Vagina (tissue), 2 donors: ENCODE results near the gene ADAMTS2. TPM values are rescaled to one million over a fixed set of nuclear protein-coding genes. Genes with fewer than 3 reads are reported as not detected.

Source experiments
- DNase-seq, 2 donors: peaks; one replicate each; pipeline ENCODE4 v3.0.0-alpha.2; 2017; ENCODE audit errors: extremely low spot score in 2 of 2
- H3K27ac ChIP-seq: fragments of 200-600 bp; sonication (generic); one replicate; pipeline ENCODE4 v1.5.1; 2019
- H3K27me3 ChIP-seq: fragments of 200-600 bp; sonication (generic); one replicate; pipeline ENCODE4 v1.5.1; 2019
- H3K36me3 ChIP-seq, 2 donors: fragments of 200-600 bp; sonication (generic); one replicate each; pipeline ENCODE4 v1.5.1; 2017 to 2019
- H3K4me1 ChIP-seq: fragments of 200-600 bp; sonication (generic); one replicate; pipeline ENCODE4 v1.5.1; 2019
- H3K4me3 ChIP-seq, 2 donors: fragments of 200-600 bp; sonication (generic); 1 replicate in 1 of 2; 2 replicates in 1 of 2; pipeline ENCODE4 v1.5.1; 2016 to 2019
- H3K9me3 ChIP-seq: fragments of 200-600 bp; sonication (generic); one replicate; pipeline ENCODE4 v1.5.1; 2019
- POLR2A ChIP-seq, 2 donors: fragments of 450-650 bp; IDR thresholded peaks; one replicate each; pipeline ENCODE4 v1.6.1; 2017; ENCODE audit warnings: antibody characterized with exemption in 2 of 2, mild to moderate bottlenecking in 2 of 2, moderate library complexity in 2 of 2
- POLR2AphosphoS5 ChIP-seq, 2 donors: sonication (generic); formaldehyde crosslinking; IDR thresholded peaks; one replicate each; pipeline ENCODE4 v1.9.0; 2017; ENCODE audit warnings: antibody characterized with exemption in 2 of 2, mild to moderate bottlenecking in 2 of 2, low read depth in 1 of 2; ENCODE audit not compliant: insufficient read depth in 1 of 2
- intact Hi-C: fragments of 100-400 bp; cut with DNase I; formaldehyde crosslinking; loops from one replicate; pipeline ENCODE4 v1.15.1; 2023
- total RNA-seq: library from RNA; depleted of rRNA; stranded (reverse); fragments of >200 nt; gene quantifications from one replicate; pipeline ENCODE4 v1.2.3, GENCODE V29; 2016
- TF ChIP-seq, protein P1 (sequence below), 3 experiments: fragments of 450-650 bp in 2 of 3; fragments of 200-600 bp in 1 of 3; sonication (generic) in 1 of 3; IDR thresholded peaks; one replicate each; pipeline ENCODE4 v1.5.1; 2017 to 2019; ENCODE audit warnings: antibody characterized with exemption in 3 of 3, mild to moderate bottlenecking in 2 of 3, moderate library complexity in 2 of 3

ADAMTS2 gene
- total RNA-seq, 1 donor from 2014 or later, result 17.4 TPM

DNA sequence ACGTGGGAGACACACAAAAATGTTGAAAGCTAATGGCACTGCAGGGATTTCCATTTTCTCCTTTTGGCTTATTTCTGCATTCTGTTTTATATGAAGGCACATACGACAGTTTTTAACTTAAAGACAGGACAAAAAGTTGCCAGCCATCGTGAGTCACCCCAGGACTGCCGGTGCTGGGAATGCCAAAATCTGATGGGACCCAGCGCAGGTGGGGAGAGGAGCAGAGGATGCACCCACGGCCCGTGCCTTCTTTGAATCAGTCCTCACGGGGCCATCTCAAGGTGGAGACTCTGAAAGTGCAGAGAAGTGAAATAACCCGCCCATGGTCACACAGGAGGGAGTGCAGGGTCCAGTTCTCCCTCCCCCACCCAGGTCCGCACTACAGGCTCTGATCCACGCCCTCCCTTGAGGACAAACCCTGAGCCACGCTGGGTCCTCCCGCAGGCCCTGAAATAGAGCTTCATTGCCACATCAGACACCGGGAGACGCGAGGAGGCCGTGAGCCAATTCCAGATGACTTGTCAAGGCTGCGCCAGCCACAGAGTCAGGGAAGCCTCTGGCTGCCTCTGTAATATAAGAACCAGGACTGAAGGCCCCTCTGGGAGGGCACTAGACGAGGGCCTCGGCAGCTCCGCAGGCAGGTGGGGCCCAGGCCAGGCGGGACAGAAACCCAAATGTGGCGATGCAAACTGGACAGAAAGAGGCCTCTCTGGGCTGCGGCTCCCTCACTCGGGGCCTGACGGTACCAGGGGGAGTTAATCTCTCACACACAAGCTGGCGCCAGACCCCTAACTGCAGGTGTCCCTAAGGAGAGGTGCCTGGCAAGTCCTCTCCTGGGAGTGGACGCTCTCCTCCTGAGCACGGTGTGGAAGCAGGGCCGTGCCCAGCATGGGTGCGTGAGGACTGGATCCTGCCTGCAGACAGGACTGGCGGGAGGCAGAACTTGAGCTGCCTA lies 22.9 kb downstream of the ADAMTS2 start:
- Histone ChIP-seq H3K4me3 (no peak overlapping the region), H3K9me3 (no peaks in the 10 kb centered on the region), H3K36me3 (no peaks in the 10 kb centered on the region), H3K27me3 (no peaks in the 10 kb centered on the region), H3K27ac (peak overlapping the region; percentile 20), H3K4me1 (peaks cover 47% of the 10 kb centered on the region)
- TF ChIP-seq, protein P1, sequence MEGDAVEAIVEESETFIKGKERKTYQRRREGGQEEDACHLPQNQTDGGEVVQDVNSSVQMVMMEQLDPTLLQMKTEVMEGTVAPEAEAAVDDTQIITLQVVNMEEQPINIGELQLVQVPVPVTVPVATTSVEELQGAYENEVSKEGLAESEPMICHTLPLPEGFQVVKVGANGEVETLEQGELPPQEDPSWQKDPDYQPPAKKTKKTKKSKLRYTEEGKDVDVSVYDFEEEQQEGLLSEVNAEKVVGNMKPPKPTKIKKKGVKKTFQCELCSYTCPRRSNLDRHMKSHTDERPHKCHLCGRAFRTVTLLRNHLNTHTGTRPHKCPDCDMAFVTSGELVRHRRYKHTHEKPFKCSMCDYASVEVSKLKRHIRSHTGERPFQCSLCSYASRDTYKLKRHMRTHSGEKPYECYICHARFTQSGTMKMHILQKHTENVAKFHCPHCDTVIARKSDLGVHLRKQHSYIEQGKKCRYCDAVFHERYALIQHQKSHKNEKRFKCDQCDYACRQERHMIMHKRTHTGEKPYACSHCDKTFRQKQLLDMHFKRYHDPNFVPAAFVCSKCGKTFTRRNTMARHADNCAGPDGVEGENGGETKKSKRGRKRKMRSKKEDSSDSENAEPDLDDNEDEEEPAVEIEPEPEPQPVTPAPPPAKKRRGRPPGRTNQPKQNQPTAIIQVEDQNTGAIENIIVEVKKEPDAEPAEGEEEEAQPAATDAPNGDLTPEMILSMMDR (IDR thresholded peaks at IDR 0.05), result no peak
- TF ChIP-seq POLR2A (IDR thresholded peaks at IDR 0.05) (no peak), POLR2AphosphoS5 (IDR thresholded peaks at IDR 0.05; ENCODE audit: insufficient read depth in 1 of 2, low read depth in 1 of 2) (no peak)
- DNase-seq, result no peak
- intact Hi-C loops, result no loop called here

DNA sequence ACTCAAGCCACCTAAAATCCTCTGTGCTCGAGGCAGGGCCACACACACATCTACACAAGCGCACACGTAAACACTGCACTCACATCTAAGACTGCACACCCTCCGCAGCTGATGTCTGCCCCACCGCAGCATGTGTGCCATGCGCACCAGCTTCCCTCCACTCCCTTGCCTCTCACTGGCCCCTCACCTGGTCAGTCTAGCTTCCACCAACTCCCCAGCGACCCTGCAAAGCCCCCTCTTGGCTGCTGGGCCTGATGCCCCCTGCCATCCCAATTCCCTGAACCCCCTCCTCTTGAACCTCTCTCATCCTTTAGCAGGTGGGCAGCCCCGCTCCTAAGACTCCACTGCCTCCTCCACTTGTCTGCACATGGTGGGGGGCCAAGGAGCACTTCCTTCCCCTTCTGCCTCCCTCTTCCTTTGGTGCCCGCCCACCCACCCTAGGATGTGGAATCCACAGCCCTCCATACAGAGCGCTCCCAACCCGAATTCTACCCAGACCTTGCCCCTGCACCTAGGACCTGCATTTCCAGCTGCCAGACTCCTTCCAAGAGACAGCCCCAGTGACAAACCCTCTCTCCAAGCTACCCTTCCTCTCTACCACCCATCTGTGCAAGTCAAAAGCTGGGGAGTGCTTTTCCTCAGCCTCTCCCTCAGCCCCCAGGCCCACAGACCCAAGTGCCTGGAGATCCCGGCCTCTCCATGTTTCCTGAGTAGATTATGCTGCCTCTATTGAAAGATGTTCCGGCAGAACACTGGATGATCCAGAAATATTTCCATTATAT lies 23.9 kb downstream of the ADAMTS2 start:
- intact Hi-C loops, result no loop called here
- no peak for DNase-seq
- no peak for TF ChIP-seq POLR2AphosphoS5 (IDR thresholded peaks at IDR 0.05; ENCODE audit: insufficient read depth in 1 of 2, low read depth in 1 of 2)
- TF ChIP-seq, protein P1 (IDR thresholded peaks at IDR 0.05), result no peak
- TF ChIP-seq POLR2A (IDR thresholded peaks at IDR 0.05), result no peak

DNA sequence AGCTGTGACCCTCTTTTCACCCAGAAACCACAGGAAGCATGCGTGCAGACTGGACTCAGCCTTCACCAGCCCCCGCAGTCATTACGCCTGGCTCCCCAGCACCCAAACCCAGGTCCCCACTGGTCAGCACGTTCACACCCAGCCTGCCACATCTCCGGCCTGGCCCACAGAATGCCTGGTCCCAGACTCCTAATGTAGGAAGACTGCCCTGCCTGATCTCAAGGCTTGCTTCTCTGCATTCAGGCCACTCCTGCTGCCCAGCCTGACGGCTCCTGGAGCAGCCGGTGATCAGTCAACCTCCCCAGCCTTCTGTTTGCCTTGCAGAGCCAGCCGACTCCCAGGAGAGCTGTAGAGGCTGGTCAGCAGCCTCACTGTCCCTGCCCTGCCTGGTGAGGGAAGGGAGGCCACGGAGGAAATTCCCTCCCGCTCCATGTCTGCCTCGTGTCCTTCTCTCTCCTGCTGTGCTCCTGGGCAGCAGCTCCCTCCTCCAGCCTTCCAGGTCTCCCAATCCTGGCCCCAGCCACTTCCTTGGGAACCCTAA lies 25.4 kb downstream of the ADAMTS2 start:
- DNase-seq, result no peak
- TF ChIP-seq, protein P1 (IDR thresholded peaks at IDR 0.05), result no peak
- peak in 1 of 2 donors; percentile 36 for TF ChIP-seq POLR2AphosphoS5 (IDR thresholded peaks at IDR 0.05; ENCODE audit: insufficient read depth in 1 of 2, low read depth in 1 of 2)
- intact Hi-C loops, result no loop called here
- peaks cover 41% of the 10 kb centered on the region for H3K4me1 ChIP-seq
- H3K9me3 ChIP-seq, result no peaks in the 10 kb centered on the region
- H3K27me3 ChIP-seq, result no peaks in the 10 kb centered on the region
- no peak overlapping the region for H3K4me3 ChIP-seq
- H3K36me3 ChIP-seq, result no peaks in the 10 kb centered on the region
- peak overlapping the region; percentile 70 for H3K27ac ChIP-seq

More for the DNA sequence above, 23.9 kb downstream of the ADAMTS2 start:
- H3K4me3 ChIP-seq, result no peak overlapping the region
- H3K27me3 ChIP-seq, result no peaks in the 10 kb centered on the region
- H3K36me3 ChIP-seq, result no peaks in the 10 kb centered on the region
- no peaks in the 10 kb centered on the region for H3K9me3 ChIP-seq
- H3K4me1 ChIP-seq, result peaks cover 43% of the 10 kb centered on the region
- H3K27ac ChIP-seq, result no peak overlapping the region

DNA sequence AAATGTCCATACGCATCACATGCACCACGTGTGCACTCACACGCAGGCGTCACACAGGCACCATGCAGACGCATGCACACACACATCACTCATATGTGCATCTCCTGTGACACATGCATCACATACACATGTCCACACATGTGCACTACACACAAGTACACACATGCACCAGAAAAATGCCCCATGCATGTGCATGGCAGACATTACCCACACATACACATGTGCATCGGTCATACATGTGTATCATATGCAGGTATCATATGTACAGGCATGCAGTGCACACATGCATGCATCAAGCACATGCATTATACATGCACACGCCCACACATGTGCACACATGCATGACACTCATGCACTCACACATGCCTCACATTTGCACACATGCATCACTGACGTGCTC lies 26.1 kb downstream of the ADAMTS2 start:
- TF ChIP-seq, protein P1 (IDR thresholded peaks at IDR 0.05), result no peak
- intact Hi-C loops, result no loop called here
- Histone ChIP-seq H3K4me1 (peaks cover 45% of the 10 kb centered on the region), H3K27ac (no peak overlapping the region), H3K27me3 (no peaks in the 10 kb centered on the region), H3K9me3 (no peaks in the 10 kb centered on the region), H3K36me3 (no peaks in the 10 kb centered on the region), H3K4me3 (no peak overlapping the region)
- DNase-seq, result no peak
